Natural killer cell (primary cell): ENCODE data around the gene PIK3AP1. TPM values are rescaled to one million over a fixed set of nuclear protein-coding genes. Genes with fewer than 3 reads are reported as not detected.
"Not testable (repeated sequence)": the region's sequence is repeated elsewhere in the genome, so short reads cannot be mapped to it uniquely, and the experiment has no call there.

Source experiments
- ATAC-seq, 3 donors: fragments of 150-1000 bp in 2 of 3; fragments of 200-7000 bp in 1 of 3; cut with Tn5 transposase; 1 replicate in 1 of 3; 2 replicates in 2 of 3; pipeline ENCODE4 v1.10.0; 2021; ENCODE audit warnings: mild to moderate bottlenecking in 2 of 3, moderate library complexity in 2 of 3
- DNase-seq, 2 donors: peaks; one replicate each; pipeline versions ENCODE4 v3.0.0 to v3.0.0-alpha.2; 2013 to 2021; ENCODE audit warnings: mixed read lengths in 1 of 2
- H3K27ac ChIP-seq: one replicate; pipeline ENCODE4 v1.5.1; 2013; ENCODE audit warnings: mild to moderate bottlenecking, low read length
- H3K27me3 ChIP-seq: one replicate; pipeline ENCODE4 v1.6.1; 2013; ENCODE audit warnings: low read length; ENCODE audit not compliant: control insufficient read depth, insufficient read depth
- H3K36me3 ChIP-seq: one replicate; pipeline ENCODE4 v1.6.1; 2013; ENCODE audit warnings: low read length; ENCODE audit not compliant: control insufficient read depth, insufficient read depth
- H3K4me1 ChIP-seq: one replicate; pipeline ENCODE4 v1.6.1; 2013; ENCODE audit warnings: low read length; ENCODE audit not compliant: control insufficient read depth, insufficient read depth
- H3K4me3 ChIP-seq: one replicate; pipeline ENCODE4 v1.5.1; 2013; ENCODE audit warnings: low read length
- H3K9me3 ChIP-seq: one replicate; pipeline ENCODE4 v1.6.1; 2013; ENCODE audit warnings: low read length; ENCODE audit not compliant: control insufficient read depth, insufficient read depth
- H3K27ac Mint-ChIP-seq, 2 donors: one replicate each; pipeline ENCODE4 v1.8.0; 2022; ENCODE audit warnings: mild to moderate bottlenecking in 2 of 2, mixed read lengths in 2 of 2, moderate library complexity in 1 of 2
- H3K27me3 Mint-ChIP-seq, 2 donors: one replicate each; pipeline ENCODE4 v1.8.0; 2022; ENCODE audit warnings: low read depth in 2 of 2, mixed read lengths in 2 of 2
- H3K36me3 Mint-ChIP-seq: one replicate; pipeline ENCODE4 v1.8.0; 2022; ENCODE audit warnings: mixed read lengths
- H3K4me1 Mint-ChIP-seq, 2 donors: one replicate each; pipeline ENCODE4 v1.8.0; 2022; ENCODE audit warnings: mixed read lengths in 2 of 2
- H3K4me3 Mint-ChIP-seq: one replicate; pipeline ENCODE4 v1.8.0; 2022; ENCODE audit warnings: mild to moderate bottlenecking, moderate library complexity, mixed read lengths
- H3K9me3 Mint-ChIP-seq, 2 donors: one replicate each; pipeline ENCODE4 v1.8.0; 2022; ENCODE audit warnings: mixed read lengths in 2 of 2
- CTCF ChIP-seq: fragments of 200-600 bp; IDR thresholded peaks from one replicate; pipeline ENCODE4 v1.8.0; 2022; ENCODE audit warnings: antibody characterized with exemption
- WGBS: methylation state at CpG from one replicate; pipeline ENCODE4 v1.1.7; 2013; ENCODE audit warnings: missing lambda C conversion rate; ENCODE audit not compliant: insufficient coverage; 5-methylcytosine and 5-hydroxymethylcytosine counted together
- intact Hi-C: fragments of 100-400 bp; cut with micrococcal nuclease; formaldehyde crosslinking; loops from one replicate; pipeline ENCODE4 v1.14.2; 2022
- total RNA-seq, 4 donors: library from RNA; stranded (reverse); fragments of 120-200 nt in 1 of 4; gene quantifications; one replicate each; pipeline versions ENCODE4 v1.2.3 to v1.2.4, GENCODE V29; 2013 to 2022

Gene PIK3AP1
- total RNA-seq, 3 donors from 2014 or later (not counting 1 experiment from before 2014, with no cell fraction given): 95.3 to 137 (median 97.1) TPM

- H3K36me3 Mint-ChIP-seq: peaks cover 5% of the 10 kb centered on the region
- WGBS: 70% methylated on average over 2 of the region's 3 CpGs
- H3K27ac ChIP-seq: peak overlapping the region; percentile 78
- no peaks in the 10 kb centered on the region for H3K9me3 Mint-ChIP-seq
- DNase-seq (no peak), ATAC-seq (no peak)
- H3K9me3 ChIP-seq: no peaks in the 10 kb centered on the region
- H3K27me3 Mint-ChIP-seq: no peaks in the 10 kb centered on the region
- H3K27me3 ChIP-seq: no peaks in the 10 kb centered on the region
- peaks cover 40% of the 10 kb centered on the region for H3K4me1 ChIP-seq
- peak overlapping the region; percentile 32 for H3K4me3 ChIP-seq
- H3K36me3 ChIP-seq: peaks cover 7% of the 10 kb centered on the region
- peak overlapping the region; percentile 71 for H3K4me3 Mint-ChIP-seq
- TF ChIP-seq CTCF: no peak
- peaks cover 68 to 79% of the 10 kb centered on the region in 2 donors for H3K4me1 Mint-ChIP-seq
- intact Hi-C loops: no loop called here
- H3K27ac Mint-ChIP-seq: peak overlapping the region; percentile 87 to 91
Observed at GRCh38 chr10:96699613-96700012, 20.7 kb downstream of the PIK3AP1 start.

GRCh38 chr10:96698305-96698704 lies 22.0 kb downstream of the PIK3AP1 start:
- H3K27me3 Mint-ChIP-seq, H3K9me3 ChIP-seq, H3K9me3 Mint-ChIP-seq, ATAC-seq, H3K36me3 ChIP-seq, intact Hi-C loops, H3K4me3 ChIP-seq, DNase-seq, H3K36me3 Mint-ChIP-seq, H3K27me3 ChIP-seq, H3K27ac ChIP-seq: not testable (repeated sequence)
- WGBS: 80% methylated on average over 5 of the region's 6 CpGs
- Mint-ChIP-seq H3K4me3 (peak overlapping the region; percentile 47), H3K27ac (peak overlapping the region; percentile 56 to 98), H3K4me1 (peaks cover 66 to 80% of the 10 kb centered on the region in 2 donors)
- peaks cover 39% of the 10 kb centered on the region for H3K4me1 ChIP-seq

- H3K36me3 Mint-ChIP-seq: no peaks in the 10 kb centered on the region
- no peaks in the 10 kb centered on the region for H3K9me3 Mint-ChIP-seq
- WGBS: 90% methylated on average over 3 of the region's 3 CpGs
- Histone ChIP-seq H3K4me1 (peaks cover 40% of the 10 kb centered on the region), H3K27ac (peak overlapping the region; percentile 87), H3K27me3 (no peaks in the 10 kb centered on the region), H3K36me3 (peaks cover 7% of the 10 kb centered on the region), H3K9me3 (no peaks in the 10 kb centered on the region), H3K4me3 (no peak overlapping the region)
- ATAC-seq (no peak), DNase-seq (no peak)
- peak overlapping the region; percentile 21 for H3K4me3 Mint-ChIP-seq
- H3K4me1 Mint-ChIP-seq: peaks cover 67 to 81% of the 10 kb centered on the region in 2 donors
- peak overlapping the region; percentile 90 to 98 for H3K27ac Mint-ChIP-seq
- intact Hi-C loops: no loop called here
- TF ChIP-seq CTCF: no peak
- no peaks in the 10 kb centered on the region for H3K27me3 Mint-ChIP-seq
Observed at GRCh38 chr10:96697438-96697837, 22.9 kb downstream of the PIK3AP1 start.

GRCh38 chr10:96696845-96697425 lies 23.4 kb downstream of the PIK3AP1 start:
- H3K36me3 ChIP-seq: peaks cover 6% of the 10 kb centered on the region
- ATAC-seq: no peak
- no peak overlapping the region for H3K4me3 ChIP-seq

More at GRCh38 chr10:96696845-96697425, 23.4 kb downstream of the PIK3AP1 start:
- peak overlapping the region; percentile 87 for H3K27ac ChIP-seq
- Mint-ChIP-seq H3K27me3 (no peaks in the 10 kb centered on the region), H3K36me3 (no peaks in the 10 kb centered on the region), H3K9me3 (no peaks in the 10 kb centered on the region), H3K4me3 (peak overlapping the region; percentile 87), H3K4me1 (peaks cover 67 to 79% of the 10 kb centered on the region in 2 donors), H3K27ac (peak overlapping the region; percentile 90 to 98)
- no peaks in the 10 kb centered on the region for H3K27me3 ChIP-seq
- no peaks in the 10 kb centered on the region for H3K9me3 ChIP-seq
- DNase-seq: no peak
- 74% methylated on average over 6 of the region's 7 CpGs for WGBS
- intact Hi-C loops: no loop called here
- no peak for TF ChIP-seq CTCF
- peaks cover 36% of the 10 kb centered on the region for H3K4me1 ChIP-seq
